B cell (primary cell): ENCODE results near the gene LRRC3.

Source experiments
- EZH2 ChIP-seq: IDR thresholded peaks from 2 replicates; pipeline ENCODE4 v1.6.1; 2012; ENCODE audit warnings: borderline replicate concordance, low read depth, mild to moderate bottlenecking, moderate library complexity, low read length; ENCODE audit not compliant: insufficient read depth, poor library complexity, severe bottlenecking
- TF ChIP-seq, protein P1 (sequence below): fragments of 200-600 bp; IDR thresholded peaks from one replicate; pipeline ENCODE4 v1.8.0; 2022; ENCODE audit warnings: antibody characterized with exemption, mild to moderate bottlenecking

DNA sequence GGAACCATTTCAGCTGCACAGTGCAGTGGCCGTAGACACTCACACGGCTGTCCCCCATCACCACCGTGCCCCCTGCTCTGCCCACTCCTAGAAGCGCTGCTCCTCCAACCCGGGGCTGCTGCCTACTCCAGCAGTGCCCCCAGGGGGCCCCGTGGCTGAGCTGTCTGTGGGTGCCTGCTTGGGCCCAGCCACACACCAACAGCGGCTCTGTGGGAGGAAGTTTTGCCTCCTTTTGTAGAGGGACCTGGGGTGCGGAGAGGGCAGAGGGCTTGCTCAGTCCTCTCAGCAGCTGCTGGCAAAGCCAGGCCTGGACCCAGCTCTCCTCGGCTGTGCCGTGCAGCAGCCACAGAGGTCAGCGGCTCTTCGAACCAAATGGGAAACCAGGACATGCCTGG lies 11.4 kb upstream of the LRRC3 start:
- TF ChIP-seq, protein P1, sequence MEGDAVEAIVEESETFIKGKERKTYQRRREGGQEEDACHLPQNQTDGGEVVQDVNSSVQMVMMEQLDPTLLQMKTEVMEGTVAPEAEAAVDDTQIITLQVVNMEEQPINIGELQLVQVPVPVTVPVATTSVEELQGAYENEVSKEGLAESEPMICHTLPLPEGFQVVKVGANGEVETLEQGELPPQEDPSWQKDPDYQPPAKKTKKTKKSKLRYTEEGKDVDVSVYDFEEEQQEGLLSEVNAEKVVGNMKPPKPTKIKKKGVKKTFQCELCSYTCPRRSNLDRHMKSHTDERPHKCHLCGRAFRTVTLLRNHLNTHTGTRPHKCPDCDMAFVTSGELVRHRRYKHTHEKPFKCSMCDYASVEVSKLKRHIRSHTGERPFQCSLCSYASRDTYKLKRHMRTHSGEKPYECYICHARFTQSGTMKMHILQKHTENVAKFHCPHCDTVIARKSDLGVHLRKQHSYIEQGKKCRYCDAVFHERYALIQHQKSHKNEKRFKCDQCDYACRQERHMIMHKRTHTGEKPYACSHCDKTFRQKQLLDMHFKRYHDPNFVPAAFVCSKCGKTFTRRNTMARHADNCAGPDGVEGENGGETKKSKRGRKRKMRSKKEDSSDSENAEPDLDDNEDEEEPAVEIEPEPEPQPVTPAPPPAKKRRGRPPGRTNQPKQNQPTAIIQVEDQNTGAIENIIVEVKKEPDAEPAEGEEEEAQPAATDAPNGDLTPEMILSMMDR, result no peak
- TF ChIP-seq EZH2, result no peak
